A549 (cell line): Measurements from ENCODE around the gene CCNQ. TPM values are rescaled to one million over a fixed set of nuclear protein-coding genes. Genes with fewer than 3 reads are reported as not detected.

Experiments
- ATAC-seq, 2 experiments: fragments of 200-7000 bp in 1 of 2; fragments of >200 bp in 1 of 2; cut with Nextera tagmentation in 1 of 2; cut with Tn5 transposase in 1 of 2; 3 replicates each; pipeline versions ENCODE4 v1.8.0 to v1.9.1; 2018 to 2020; ENCODE audit warnings: mild to moderate bottlenecking in 1 of 2, moderate library complexity in 1 of 2
- CTCF ChIA-PET: fragments of 300-600 bp; sonication (Branson Sonifier 250); formaldehyde crosslinking; extraction: SDS; loops from one replicate; lab custom pipeline; 2021; ENCODE audit warnings: antibody characterized with exemption, inconsistent platforms; lab: Yijun Ruan, JAX
- POLR2A ChIA-PET: fragments of 350-600 bp; formaldehyde crosslinking; extraction: SDS; loops from one replicate; lab custom pipeline; 2021; ENCODE audit warnings: antibody characterized with exemption, inconsistent platforms; lab: Yijun Ruan, JAX
- DNase-seq, 2 experiments: peaks; one replicate each; pipeline versions ENCODE4 v3.0.0 to v3.0.0-alpha.2; 2011 to 2016; ENCODE audit warnings: low read depth in 1 of 2, low spot score in 1 of 2
- FAIRE-seq: peaks from 2 replicates; lab custom pipeline; 2011; peaks lifted over from hg19 to GRCh38; lab: Jason Lieb, UNC
- H3K27ac ChIP-seq, 2 experiments: fragments of >200 bp; sonication (Bioruptor Twin); formaldehyde crosslinking; 3 replicates each; pipeline ENCODE4 v1.5.1; 2016 to 2017
- H3K4me1 ChIP-seq: fragments of >200 bp; sonication (Bioruptor Twin); formaldehyde crosslinking; 3 replicates; pipeline ENCODE4 v1.6.1; 2016
- H3K4me2 ChIP-seq: fragments of >200 bp; sonication (Bioruptor Twin); formaldehyde crosslinking; 3 replicates; pipeline ENCODE4 v1.6.1; 2016
- H3K4me3 ChIP-seq: fragments of >200 bp; sonication (Bioruptor Twin); formaldehyde crosslinking; 3 replicates; pipeline ENCODE4 v1.5.1; 2016
- H3K9me3 ChIP-seq: fragments of >200 bp; sonication (Bioruptor Twin); formaldehyde crosslinking; 3 replicates; pipeline ENCODE4 v1.6.1; 2016
- CBX2 ChIP-seq: fragments of 200-600 bp; sonication (generic); IDR thresholded peaks from 2 replicates; pipeline ENCODE4 v1.6.1; 2016; ENCODE audit warnings: low read depth, mild to moderate bottlenecking, borderline replicate concordance
- CBX8 ChIP-seq: fragments of 200-600 bp; sonication (generic); IDR thresholded peaks from 2 replicates; pipeline ENCODE4 v1.6.1; 2016
- EHF ChIP-seq: fragments of 250-450 bp; sonication (Bioruptor Pico); IDR thresholded peaks from 2 replicates; pipeline ENCODE4 v1.5.0; 2020; ENCODE audit warnings: mild to moderate bottlenecking
- ESRRA ChIP-seq: fragments of 150-350 bp; IDR thresholded peaks from 2 replicates; pipeline ENCODE4 v1.6.1; 2014; ENCODE audit warnings: mild to moderate bottlenecking, low read length, borderline replicate concordance
- FOXS1 ChIP-seq: fragments of 250-450 bp; sonication (Bioruptor Pico); IDR thresholded peaks from 2 replicates; pipeline ENCODE4 v1.5.0; 2020; ENCODE audit warnings: mild to moderate bottlenecking, moderate library complexity
- GATA3 ChIP-seq: IDR thresholded peaks from 2 replicates; pipeline ENCODE4 v1.6.1; 2012; ENCODE audit warnings: borderline replicate concordance
- HDAC2 ChIP-seq: fragments of 200-600 bp; sonication (generic); IDR thresholded peaks from 2 replicates; pipeline ENCODE4 v1.6.1; 2016
- HEYL ChIP-seq: fragments of 250-450 bp; sonication (Bioruptor Pico); IDR thresholded peaks from 2 replicates; pipeline ENCODE4 v1.8.0; 2021; ENCODE audit warnings: mild to moderate bottlenecking, moderate library complexity
- HOXA7 ChIP-seq: fragments of 250-450 bp; sonication (Bioruptor Pico); IDR thresholded peaks from 2 replicates; pipeline ENCODE4 v1.5.0; 2020; ENCODE audit warnings: mild to moderate bottlenecking, moderate library complexity
- HOXB13 ChIP-seq: fragments of 250-450 bp; sonication (Bioruptor Pico); IDR thresholded peaks from 2 replicates; pipeline ENCODE4 v1.5.0; 2020; ENCODE audit warnings: low read depth, mild to moderate bottlenecking, moderate library complexity
- HOXB5 ChIP-seq: fragments of 250-450 bp; sonication (Bioruptor Pico); IDR thresholded peaks from 2 replicates; pipeline ENCODE4 v1.5.0; 2020; ENCODE audit warnings: mild to moderate bottlenecking, moderate library complexity
- JUN ChIP-seq, 2 experiments: fragments of >200 bp; sonication (Bioruptor Twin); formaldehyde crosslinking; IDR thresholded peaks; 2 replicates in 1 of 2; 3 replicates in 1 of 2; pipeline ENCODE4 v1.6.1; 2016 to 2017
- MAFK ChIP-seq: fragments of 450-650 bp; IDR thresholded peaks from 2 replicates; pipeline ENCODE4 v1.6.1; 2014; ENCODE audit not compliant: partially characterized antibody
- MAZ ChIP-seq: fragments of 150-350 bp; IDR thresholded peaks from 2 replicates; pipeline ENCODE4 v1.6.1; 2014; ENCODE audit warnings: antibody characterized with exemption, low read depth, low read length, borderline replicate concordance
- NPAS2 ChIP-seq: fragments of 250-450 bp; sonication (Bioruptor Pico); IDR thresholded peaks from 2 replicates; pipeline ENCODE4 v1.8.0; 2022; ENCODE audit warnings: mild to moderate bottlenecking, moderate library complexity, borderline replicate concordance
- POLR2AphosphoS2 ChIP-seq: conservative IDR thresholded peaks from 2 replicates; pipeline ENCODE4 v1.6.1; 2012; ENCODE audit warnings: low read length, improper control_type of control experiment, inconsistent platforms
- RARB ChIP-seq: fragments of 250-450 bp; sonication (Bioruptor Pico); IDR thresholded peaks from 2 replicates; pipeline ENCODE4 v1.8.0; 2021; ENCODE audit warnings: mild to moderate bottlenecking, moderate library complexity
- RNF2 ChIP-seq: fragments of 200-600 bp; sonication (generic); IDR thresholded peaks from 2 replicates; pipeline ENCODE4 v1.6.1; 2016; ENCODE audit warnings: low read depth, mild to moderate bottlenecking, antibody characterized with exemption, moderate library complexity, borderline replicate concordance
- SMC3 ChIP-seq: fragments of >200 bp; sonication (Bioruptor Twin); formaldehyde crosslinking; IDR thresholded peaks from 3 replicates; pipeline ENCODE4 v1.6.1; 2018; ENCODE audit warnings: inconsistent platforms
- TP53 ChIP-seq: fragments of 250-450 bp; sonication (Bioruptor Pico); IDR thresholded peaks from 2 replicates; pipeline ENCODE4 v1.5.0; 2021; ENCODE audit warnings: mild to moderate bottlenecking, moderate library complexity
- ZC3H11A ChIP-seq: fragments of 450-650 bp; IDR thresholded peaks from 2 replicates; pipeline ENCODE4 v1.6.1; 2014; ENCODE audit warnings: antibody characterized with exemption, mild to moderate bottlenecking
- ZFP36 ChIP-seq: fragments of 450-650 bp; IDR thresholded peaks from 2 replicates; pipeline ENCODE4 v1.6.1; 2014; ENCODE audit warnings: borderline replicate concordance; ENCODE audit not compliant: partially characterized antibody
- WGBS: methylation state at CpG from one replicate; pipeline ENCODE4 v1.1.6; 2017; ENCODE audit errors: missing lambda C conversion rate; 5-methylcytosine and 5-hydroxymethylcytosine counted together
- polyA plus RNA-seq, 4 experiments: library from polyadenylated mRNA; depleted of rRNA in 3 of 4; stranded (reverse); fragments of >200 nt; fragmentation: RNase III in 1 of 4; extraction: RNeasy Plus Mini Kit Qiagen cat#74134 plus additional on column Dnase treatment in 1 of 4; gene quantifications; 2 replicates in 3 of 4; 3 replicates in 1 of 4; pipeline ENCODE4 v1.2.3, GENCODE V29; 2011 to 2017
- TF ChIP-seq, protein P1 (sequence below): fragments of >200 bp; sonication (Bioruptor Twin); formaldehyde crosslinking; IDR thresholded peaks from 3 replicates; pipeline ENCODE4 v1.5.1; 2016
- TF ChIP-seq, protein P2 (sequence below): fragments of >200 bp; sonication (Bioruptor Twin); formaldehyde crosslinking; IDR thresholded peaks from 2 replicates; pipeline ENCODE4 v1.6.1; 2016
- TF ChIP-seq, protein P3 (sequence below): fragments of 250-450 bp; sonication (Bioruptor Pico); IDR thresholded peaks from 2 replicates; pipeline ENCODE4 v1.5.0; 2020; ENCODE audit warnings: low read depth, mild to moderate bottlenecking, moderate library complexity
- TF ChIP-seq, protein P4 (sequence below): fragments of 150-350 bp; IDR thresholded peaks from 2 replicates; pipeline ENCODE4 v1.6.1; 2014; ENCODE audit warnings: low read depth, mild to moderate bottlenecking, low read length

CCNQ gene
- polyA plus RNA-seq, 2 of the 4 experiments (the other 2 are of a cell fraction): 25.6 to 32.0 TPM

DNA sequence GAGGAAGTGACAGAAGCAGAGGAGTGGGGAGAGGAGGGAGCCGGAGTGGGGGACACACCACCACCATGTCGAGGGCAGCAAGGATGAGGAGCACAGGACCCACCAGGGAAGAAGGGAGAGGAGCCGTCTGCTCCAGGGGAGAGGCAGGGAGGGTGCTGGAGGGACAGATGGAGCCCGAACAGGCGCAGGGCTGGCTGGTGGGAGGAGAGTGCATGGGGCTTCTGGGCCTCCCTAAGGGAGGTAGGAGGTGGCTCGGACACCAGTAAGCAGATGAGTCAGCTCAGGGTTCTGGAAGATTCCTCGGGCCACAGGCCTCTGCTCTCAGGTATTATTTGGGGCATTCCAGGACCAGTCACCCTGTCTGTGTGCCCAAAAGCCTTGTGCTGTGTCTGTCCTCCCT lies 51.7 kb downstream of the CCNQ start:
- WGBS: 51% methylated on average over 7 of the region's 7 CpGs
- ChIA-PET CTCF (interaction anchor here (0.9 to 3.5 kb wide), 4 partner anchors 8 to 605 kb away, joined by 3 to 21 read pairs (median 4); no protein-coding TSS in a partner anchor), POLR2A (no interaction called here)
- no peak for TF ChIP-seq FOXS1 (CRISPR knock-in tag)
- no peak for TF ChIP-seq TP53 (CRISPR knock-in tag)
- no peak for TF ChIP-seq MAFK
- TF ChIP-seq, protein P1, sequence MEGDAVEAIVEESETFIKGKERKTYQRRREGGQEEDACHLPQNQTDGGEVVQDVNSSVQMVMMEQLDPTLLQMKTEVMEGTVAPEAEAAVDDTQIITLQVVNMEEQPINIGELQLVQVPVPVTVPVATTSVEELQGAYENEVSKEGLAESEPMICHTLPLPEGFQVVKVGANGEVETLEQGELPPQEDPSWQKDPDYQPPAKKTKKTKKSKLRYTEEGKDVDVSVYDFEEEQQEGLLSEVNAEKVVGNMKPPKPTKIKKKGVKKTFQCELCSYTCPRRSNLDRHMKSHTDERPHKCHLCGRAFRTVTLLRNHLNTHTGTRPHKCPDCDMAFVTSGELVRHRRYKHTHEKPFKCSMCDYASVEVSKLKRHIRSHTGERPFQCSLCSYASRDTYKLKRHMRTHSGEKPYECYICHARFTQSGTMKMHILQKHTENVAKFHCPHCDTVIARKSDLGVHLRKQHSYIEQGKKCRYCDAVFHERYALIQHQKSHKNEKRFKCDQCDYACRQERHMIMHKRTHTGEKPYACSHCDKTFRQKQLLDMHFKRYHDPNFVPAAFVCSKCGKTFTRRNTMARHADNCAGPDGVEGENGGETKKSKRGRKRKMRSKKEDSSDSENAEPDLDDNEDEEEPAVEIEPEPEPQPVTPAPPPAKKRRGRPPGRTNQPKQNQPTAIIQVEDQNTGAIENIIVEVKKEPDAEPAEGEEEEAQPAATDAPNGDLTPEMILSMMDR: no peak
- no peak for TF ChIP-seq CBX8
- TF ChIP-seq ZC3H11A: no peak
- TF ChIP-seq JUN (IDR thresholded peaks at IDR 0.05): no peak
- no peak for TF ChIP-seq RARB (CRISPR knock-in tag)
- TF ChIP-seq MAZ: no peak
- TF ChIP-seq, protein P2, sequence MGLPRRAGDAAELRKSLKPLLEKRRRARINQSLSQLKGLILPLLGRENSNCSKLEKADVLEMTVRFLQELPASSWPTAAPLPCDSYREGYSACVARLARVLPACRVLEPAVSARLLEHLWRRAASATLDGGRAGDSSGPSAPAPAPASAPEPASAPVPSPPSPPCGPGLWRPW: no peak
- TF ChIP-seq CBX2: no peak
- TF ChIP-seq POLR2AphosphoS2: no peak
- no peak for TF ChIP-seq ESRRA
- TF ChIP-seq HOXB5 (CRISPR knock-in tag): no peak
- TF ChIP-seq EHF (CRISPR knock-in tag): no peak
- Histone ChIP-seq H3K9me3 (no peaks in the 10 kb centered on the region), H3K27ac (no peak overlapping the region), H3K4me3 (no peak overlapping the region), H3K4me1 (no peaks in the 10 kb centered on the region), H3K4me2 (no peak overlapping the region)
- ATAC-seq (no peak; a peak in 1 of 6 replicates), FAIRE-seq (no peak), DNase-seq (no peak)

DNA sequence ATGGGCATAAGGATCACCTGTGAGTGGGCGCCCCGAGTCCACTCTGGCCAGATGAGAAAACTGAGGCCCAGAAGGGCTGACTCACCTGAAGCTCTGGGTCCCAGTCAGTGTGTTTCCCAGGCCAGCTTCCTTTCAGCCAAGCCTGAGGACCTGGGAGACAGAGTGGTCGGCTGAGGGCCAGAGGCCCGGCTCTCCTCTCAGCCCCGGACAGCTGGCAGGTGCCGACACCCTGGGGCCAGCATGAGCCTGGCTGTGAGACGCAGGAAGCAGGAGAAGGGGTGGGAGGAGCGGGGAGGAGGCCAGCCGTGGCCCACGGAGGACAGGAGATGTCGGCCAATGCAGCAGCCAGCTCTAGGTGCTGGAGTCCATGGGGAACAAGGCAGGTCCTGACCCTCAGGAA lies 52.6 kb downstream of the CCNQ start:
- Histone ChIP-seq H3K27ac (no peak overlapping the region), H3K4me3 (no peak overlapping the region)
- WGBS: 81% methylated on average over 5 of the region's 11 CpGs
- ChIA-PET CTCF (interaction anchor here (0.9 to 3.8 kb wide), 3 partner anchors 9 to 604 kb away, joined by 4 to 20 read pairs (median 4); no protein-coding TSS in a partner anchor), POLR2A (no interaction called here)
- DNase-seq: no peak
- TF ChIP-seq GATA3 (no peak), ZFP36 (no peak), NPAS2 (CRISPR knock-in tag) (no peak), RNF2 (no peak), HOXA7 (CRISPR knock-in tag) (no peak), SMC3 (no peak), HOXB5 (CRISPR knock-in tag) (no peak)
- TF ChIP-seq, protein P3, sequence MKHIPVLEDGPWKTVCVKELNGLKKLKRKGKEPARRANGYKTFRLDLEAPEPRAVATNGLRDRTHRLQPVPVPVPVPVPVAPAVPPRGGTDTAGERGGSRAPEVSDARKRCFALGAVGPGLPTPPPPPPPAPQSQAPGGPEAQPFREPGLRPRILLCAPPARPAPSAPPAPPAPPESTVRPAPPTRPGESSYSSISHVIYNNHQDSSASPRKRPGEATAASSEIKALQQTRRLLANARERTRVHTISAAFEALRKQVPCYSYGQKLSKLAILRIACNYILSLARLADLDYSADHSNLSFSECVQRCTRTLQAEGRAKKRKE: no peak
- TF ChIP-seq, all 56 proteins: peak for 0
- no peaks in the 10 kb centered on the region for H3K9me3 ChIP-seq
- ATAC-seq: no peak
- H3K4me2 ChIP-seq: no peak overlapping the region
- FAIRE-seq: no peak
- no peaks in the 10 kb centered on the region for H3K4me1 ChIP-seq

DNA sequence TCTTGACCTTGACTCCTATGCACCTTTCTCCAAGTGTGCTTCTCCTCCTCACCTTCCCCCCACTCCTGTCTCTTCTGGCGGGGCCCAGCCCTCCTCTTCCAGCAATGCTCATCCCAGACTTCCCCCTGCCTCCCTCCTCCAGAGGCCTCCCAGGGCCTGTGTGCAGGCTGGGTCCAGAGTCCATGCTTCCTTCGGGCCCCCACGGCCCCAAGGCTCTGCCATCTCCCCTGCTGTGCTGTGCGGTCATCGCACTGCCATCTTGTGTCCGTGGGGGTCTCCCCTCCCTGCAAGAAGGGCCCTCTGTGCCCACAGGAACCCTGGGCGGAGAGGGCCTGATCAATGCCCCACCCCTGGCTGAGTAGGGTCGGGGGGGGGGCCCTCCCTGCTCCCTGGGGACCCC lies 54.2 kb downstream of the CCNQ start:
- FAIRE-seq: no peak

More for the DNA sequence above, 54.2 kb downstream of the CCNQ start:
- ChIA-PET CTCF (interaction anchor here (3.8 kb wide), 1 partner anchor 10 kb away, joined by 20 read pairs; no protein-coding TSS in a partner anchor), POLR2A (no interaction called here)
- WGBS: 40% methylated on average over 1 of the region's 8 CpGs
- Histone ChIP-seq H3K4me1 (no peaks in the 10 kb centered on the region), H3K4me2 (no peak overlapping the region), H3K4me3 (no peak overlapping the region), H3K9me3 (no peaks in the 10 kb centered on the region), H3K27ac (no peak overlapping the region)
- TF ChIP-seq HDAC2 (no peak), MAFK (no peak), HEYL (CRISPR knock-in tag) (no peak), HOXB13 (CRISPR knock-in tag) (no peak)
- TF ChIP-seq, protein P4, sequence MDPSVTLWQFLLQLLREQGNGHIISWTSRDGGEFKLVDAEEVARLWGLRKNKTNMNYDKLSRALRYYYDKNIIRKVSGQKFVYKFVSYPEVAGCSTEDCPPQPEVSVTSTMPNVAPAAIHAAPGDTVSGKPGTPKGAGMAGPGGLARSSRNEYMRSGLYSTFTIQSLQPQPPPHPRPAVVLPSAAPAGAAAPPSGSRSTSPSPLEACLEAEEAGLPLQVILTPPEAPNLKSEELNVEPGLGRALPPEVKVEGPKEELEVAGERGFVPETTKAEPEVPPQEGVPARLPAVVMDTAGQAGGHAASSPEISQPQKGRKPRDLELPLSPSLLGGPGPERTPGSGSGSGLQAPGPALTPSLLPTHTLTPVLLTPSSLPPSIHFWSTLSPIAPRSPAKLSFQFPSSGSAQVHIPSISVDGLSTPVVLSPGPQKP: no peak
- no peak for ATAC-seq
- DNase-seq: no peak
